H1 (cell line): Measurements from ENCODE around the gene STX11. TPM values are rescaled to one million over a fixed set of nuclear protein-coding genes. Genes with fewer than 3 reads are reported as not detected.
A peak's percentile ranks its signal among the peaks of the same experiment; 100 is the strongest.

ENCODE experiments used
- CTCF ChIA-PET: fragments of 300-600 bp; sonication (Branson Sonifier 250); formaldehyde crosslinking; loops from one replicate; lab custom pipeline; 2021; ENCODE audit not compliant: partially characterized antibody; lab: Charles Lee
- POLR2A ChIA-PET: fragments of 300-600 bp; sonication (Branson Sonifier 250); formaldehyde crosslinking; loops from one replicate; lab custom pipeline; 2021; ENCODE audit warnings: inconsistent platforms; ENCODE audit not compliant: partially characterized antibody; lab: Charles Lee
- DNase-seq, 2 experiments: peaks; one replicate each; pipeline versions ENCODE4 v3.0.0 to v3.0.0-alpha.2; 2010 to 2022; ENCODE audit warnings: low spot score in 2 of 2, low read depth in 1 of 2, mixed read lengths in 1 of 2
- FAIRE-seq: peaks from 2 replicates; lab custom pipeline; 2011; peaks lifted over from hg19 to GRCh38; lab: Jason Lieb, UNC
- H2AFZ ChIP-seq: 2 replicates; pipeline ENCODE4 v1.8.1; 2012; ENCODE audit warnings: low read length, inconsistent platforms
- H2AK5ac ChIP-seq: 2 replicates; pipeline ENCODE4 v1.6.1; 2013; ENCODE audit warnings: low read depth, low read length
- H2BK120ac ChIP-seq: replicated peaks from 2 replicates; pipeline ENCODE3; 2013; ENCODE audit warnings: low read depth, low read length, inconsistent platforms
- H2BK12ac ChIP-seq: 2 replicates; pipeline ENCODE4 v1.6.1; 2013; ENCODE audit warnings: low read depth, low read length
- H2BK15ac ChIP-seq: 2 replicates; pipeline ENCODE4 v1.6.1; 2013; ENCODE audit warnings: low read length
- H2BK20ac ChIP-seq: 2 replicates; pipeline ENCODE4 v1.6.1; 2013; ENCODE audit warnings: low read length
- H2BK5ac ChIP-seq: 2 replicates; pipeline ENCODE4 v1.6.1; 2013; ENCODE audit warnings: low read depth, low read length
- H3K14ac ChIP-seq: 2 replicates; pipeline ENCODE4 v1.6.1; 2013; ENCODE audit warnings: inconsistent platforms; ENCODE audit not compliant: insufficient read length
- H3K18ac ChIP-seq: 2 replicates; pipeline ENCODE4 v1.6.1; 2013; ENCODE audit warnings: low read length; ENCODE audit errors: extremely low read depth
- H3K23ac ChIP-seq: 2 replicates; pipeline ENCODE4 v1.6.1; 2013; ENCODE audit warnings: inconsistent platforms; ENCODE audit not compliant: insufficient read length
- H3K23me2 ChIP-seq: 2 replicates; pipeline ENCODE4 v1.6.1; 2013; ENCODE audit warnings: low read depth, low read length
- H3K27ac ChIP-seq: 2 replicates; pipeline ENCODE4 v1.6.1; 2011; ENCODE audit warnings: low read depth, low read length, inconsistent platforms
- H3K27me3 ChIP-seq, 4 experiments: replicated peaks in 1 of 4; 1 replicate in 1 of 4; 2 replicates in 3 of 4; pipeline versions ENCODE4 v1.6.1 to v1.8.1; 2011 to 2013; ENCODE audit warnings: low read length in 3 of 4, mild to moderate bottlenecking in 3 of 4, inconsistent platforms in 2 of 4, mixed read lengths in 2 of 4, moderate library complexity in 1 of 4; ENCODE audit not compliant: control insufficient read depth in 3 of 4, insufficient read depth in 3 of 4; ENCODE audit errors: extremely low read depth in 1 of 4
- H3K36me3 ChIP-seq, 4 experiments: 2 replicates each; pipeline versions ENCODE4 v1.6.1 to v1.8.1; 2011 to 2013; ENCODE audit warnings: mild to moderate bottlenecking in 4 of 4, low read length in 3 of 4, moderate library complexity in 2 of 4, control low read depth in 1 of 4, inconsistent platforms in 1 of 4; ENCODE audit not compliant: insufficient read depth in 4 of 4, control insufficient read depth in 2 of 4
- H3K4ac ChIP-seq: replicated peaks from 2 replicates; pipeline ENCODE3; 2013; ENCODE audit warnings: low read length, low read depth, mixed read lengths, inconsistent platforms; ENCODE audit not compliant: insufficient read length
- H3K4me1 ChIP-seq, 4 experiments: replicated peaks in 1 of 4; 1 replicate in 1 of 4; 2 replicates in 3 of 4; pipeline versions ENCODE4 v1.6.1 to v1.8.1; 2011 to 2013; ENCODE audit warnings: low read length in 3 of 4, inconsistent platforms in 2 of 4, mixed read lengths in 1 of 4; ENCODE audit not compliant: insufficient read depth in 4 of 4, control insufficient read depth in 3 of 4
- H3K4me2 ChIP-seq, 2 experiments: 2 replicates each; pipeline versions ENCODE4 v1.6.1 to v1.8.1; 2011 to 2013; ENCODE audit warnings: low read depth in 2 of 2, low read length in 2 of 2, control low read depth in 1 of 2, inconsistent platforms in 1 of 2, mild to moderate bottlenecking in 1 of 2; ENCODE audit not compliant: insufficient read depth in 1 of 2
- H3K4me3 ChIP-seq, 4 experiments: fragments of 200-600, 300-600 bp in 1 of 4; sonication (generic), shearing (Covaris generic), sonication (Bioruptor Twin) in 1 of 4; 2 replicates each; pipeline versions ENCODE4 v1.5.1 to v1.8.1; 2011 to 2016; ENCODE audit warnings: low read length in 4 of 4, low read depth in 3 of 4, control low read depth in 2 of 4, inconsistent platforms in 2 of 4, mild to moderate bottlenecking in 2 of 4, mixed read lengths in 1 of 4, moderate library complexity in 1 of 4; ENCODE audit not compliant: insufficient read depth in 2 of 4; ENCODE audit errors: extremely low read depth in 1 of 4
- H3K56ac ChIP-seq: replicated peaks from 2 replicates; pipeline ENCODE3; 2013; ENCODE audit warnings: low read depth, mild to moderate bottlenecking, mixed read lengths, low read length, inconsistent platforms; ENCODE audit not compliant: insufficient read length
- H3K79me1 ChIP-seq: 2 replicates; pipeline ENCODE4 v1.6.1; 2013; ENCODE audit warnings: low read depth, low read length, control low read depth
- H3K79me2 ChIP-seq, 2 experiments: 2 replicates each; pipeline versions ENCODE4 v1.6.1 to v1.8.1; 2012 to 2013; ENCODE audit warnings: low read length in 2 of 2, mild to moderate bottlenecking in 2 of 2, inconsistent platforms in 1 of 2; ENCODE audit not compliant: insufficient read depth in 2 of 2, control insufficient read depth in 1 of 2
- H3K9ac ChIP-seq, 4 experiments: replicated peaks in 1 of 4; 1 replicate in 1 of 4; 2 replicates in 3 of 4; pipeline versions ENCODE4 v1.6.1 to v1.8.1; 2011 to 2013; ENCODE audit warnings: low read depth in 3 of 4, low read length in 3 of 4, control low read depth in 2 of 4, mild to moderate bottlenecking in 2 of 4, moderate library complexity in 2 of 4, inconsistent platforms in 1 of 4; ENCODE audit errors: extremely low read depth in 1 of 4
- H3K9me3 ChIP-seq, 2 experiments: 2 replicates each; pipeline versions ENCODE4 v1.6.1 to v1.8.1; 2012 to 2013; ENCODE audit warnings: mild to moderate bottlenecking in 2 of 2, moderate library complexity in 2 of 2, control low read depth in 1 of 2, inconsistent platforms in 1 of 2, low read depth in 1 of 2, low read length in 1 of 2, mixed read lengths in 1 of 2; ENCODE audit not compliant: insufficient read depth in 2 of 2
- H4K20me1 ChIP-seq, 2 experiments: replicated peaks in 1 of 2; 2 replicates each; pipeline versions ENCODE3 to v1.8.1; 2011 to 2013; ENCODE audit warnings: inconsistent platforms in 2 of 2, low read length in 2 of 2, mild to moderate bottlenecking in 1 of 2; ENCODE audit not compliant: insufficient read depth in 2 of 2, control insufficient read depth in 1 of 2
- H4K5ac ChIP-seq: 2 replicates; pipeline ENCODE4 v1.6.1; 2013; ENCODE audit warnings: low read length, low read depth, mixed read lengths, inconsistent platforms; ENCODE audit not compliant: insufficient read length
- H4K8ac ChIP-seq: 2 replicates; pipeline ENCODE4 v1.8.0; 2013; ENCODE audit warnings: mild to moderate bottlenecking, moderate library complexity, low read length, inconsistent platforms; ENCODE audit not compliant: insufficient read depth; ENCODE audit errors: extremely low read depth
- H4K91ac ChIP-seq: replicated peaks from 2 replicates; pipeline ENCODE3; 2013; ENCODE audit warnings: low read length, mixed read lengths, inconsistent platforms; ENCODE audit not compliant: insufficient read length
- JUND ChIP-seq: IDR thresholded peaks from 2 replicates; pipeline ENCODE4 v1.6.1; 2011; ENCODE audit warnings: mild to moderate bottlenecking, improper control_type of control experiment, low read length
- RNF2 ChIP-seq: fragments of 200-900, 300-1000 bp; sonication (generic); IDR thresholded peaks from 2 replicates; pipeline ENCODE4 v1.7.1; 2016; ENCODE audit warnings: borderline replicate concordance, low read depth, mild to moderate bottlenecking, antibody characterized with exemption, low read length; ENCODE audit not compliant: poor library complexity, severe bottlenecking; ENCODE audit errors: missing control alignments
- TBP ChIP-seq: IDR thresholded peaks from 2 replicates; pipeline ENCODE4 v1.6.1; 2011; ENCODE audit warnings: low read depth, low read length, improper control_type of control experiment
- WGBS, 2 experiments: shearing (Covaris generic) in 1 of 2; methylation state at CpG; one replicate each; pipeline versions ENCODE4 v1.1.6 to v1.1.7; 2013 to 2015; ENCODE audit warnings: low lambda C conversion rate in 2 of 2, mixed read lengths in 2 of 2, inconsistent platforms in 1 of 2, low coverage in 1 of 2, missing lambda C conversion rate in 1 of 2; ENCODE audit not compliant: insufficient replicate concordance in 2 of 2, insufficient coverage in 1 of 2, insufficient read length in 1 of 2; ENCODE audit errors: extremely low coverage in 1 of 2, missing lambda C conversion rate in 1 of 2; 5-methylcytosine and 5-hydroxymethylcytosine counted together
- polyA plus RNA-seq, 7 experiments: library from polyadenylated mRNA; depleted of rRNA in 3 of 7; stranded (reverse) in 5 of 7; unstranded in 2 of 7; fragments of >200 nt in 5 of 7; fragments of 200-250 nt in 2 of 7; gene quantifications; 1 replicate in 5 of 7; 2 replicates in 1 of 7; 4 replicates in 1 of 7; pipeline versions ENCODE4 v1.2.1 to v1.2.3, GENCODE V29; 2011 to 2013; ENCODE audit warnings: missing spikeins in 2 of 7, mixed read lengths in 2 of 7
- total RNA-seq: library from RNA; stranded (reverse); fragmentation: NEBNext Ultra II Directional; extraction: Animal tissue kit (Norgen Biotek cat#: 25700); gene quantifications from 2 replicates; pipeline ENCODE4 v1.2.1, GENCODE V29; 2021

Gene STX11
- total and polyA plus RNA-seq, 2 of the 8 experiments (the other 6 are each of a cell fraction or from before 2014, with no cell fraction given) = 0.15 to 0.34 TPM

DNA sequence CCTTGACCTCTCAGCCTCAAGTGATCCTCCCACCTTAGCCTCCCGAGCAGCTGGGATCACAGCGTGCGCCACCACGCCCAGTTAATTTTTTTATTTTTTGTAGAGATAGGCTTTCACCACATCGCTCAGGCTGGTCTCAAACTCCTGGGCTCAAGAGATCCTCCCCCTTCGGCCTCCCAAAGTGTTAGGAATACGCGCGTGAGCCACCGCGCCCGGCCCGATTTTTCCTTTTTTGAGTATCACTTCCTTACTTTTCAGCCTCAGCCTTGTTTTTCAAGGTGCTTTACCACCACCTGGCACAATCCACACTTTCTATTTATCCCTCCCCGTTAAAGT lies 791 bp upstream of the STX11 start:
- no peak overlapping the region for H3K9ac ChIP-seq
- 0 out of 2 replicates have a peak overlapping the region, but pooled peaks have one; percentile 14 for H2AFZ ChIP-seq

More for the DNA sequence above, 791 bp upstream of the STX11 start:
- no peak overlapping the region for H3K23ac ChIP-seq
- no peak overlapping the region for H2AK5ac ChIP-seq
- TF ChIP-seq JUND (no peak), RNF2 (peak; percentile 15), TBP (no peak)
- H3K79me2 ChIP-seq = no peaks in the 10 kb centered on the region
- H3K4ac ChIP-seq = no peak overlapping the region
- H4K8ac ChIP-seq = no peak overlapping the region
- H4K91ac ChIP-seq = no peak overlapping the region
- 53% methylated on average over 14 of the region's 14 CpGs; no CpG with 5 or more reads in 1 of the 2 experiments for WGBS, 2 experiments
- no peaks in the 10 kb centered on the region for H3K9me3 ChIP-seq
- FAIRE-seq = no peak
- no peak overlapping the region for H2BK20ac ChIP-seq
- H2BK120ac ChIP-seq = no peak overlapping the region
- H3K23me2 ChIP-seq = peaks cover 6% of the 10 kb centered on the region; the same call in 1 of the 2 replicates
- H4K20me1 ChIP-seq = no peaks in the 10 kb centered on the region
- H2BK12ac ChIP-seq = no peak overlapping the region
- POLR2A ChIA-PET = no interaction called here
- H3K14ac ChIP-seq = no peak overlapping the region
- no peak overlapping the region for H4K5ac ChIP-seq
- no peak for DNase-seq
- H3K18ac ChIP-seq = no peak overlapping the region
- H3K4me3 ChIP-seq = peak overlapping the region; percentile 66 to 87 (median 77)
- H2BK15ac ChIP-seq = no peak overlapping the region
- CTCF ChIA-PET = interaction anchor here (1.0 kb wide), 1 partner anchor 10 kb away, joined by 3 read pairs; no protein-coding TSS in a partner anchor
- no peak overlapping the region for H3K56ac ChIP-seq
- H3K36me3 ChIP-seq = no peaks in the 10 kb centered on the region
- peak overlapping the region; percentile 66 to 94 for H3K4me2 ChIP-seq
- no peak overlapping the region for H2BK5ac ChIP-seq
- no peaks in the 10 kb centered on the region; a peak in 1 of 7 replicates for H3K4me1 ChIP-seq
- peaks cover 1 to 30% (median 23%) of the 10 kb centered on the region in 4 experiments for H3K27me3 ChIP-seq
- no peaks in the 10 kb centered on the region for H3K79me1 ChIP-seq
- no peak overlapping the region for H3K27ac ChIP-seq
